Globus pallidus (tissue), 1 donor: ENCODE results near the gene CYP2A6.
"Not testable (repeated sequence)": the region's sequence is repeated elsewhere in the genome, so short reads cannot be mapped to it uniquely, and the experiment has no call there.

Source experiments
- DNase-seq: peaks from one replicate; pipeline ENCODE4 v3.0.0-alpha.2; 2015; ENCODE audit warnings: low spot score

The CYP2A6 gene

DNA sequence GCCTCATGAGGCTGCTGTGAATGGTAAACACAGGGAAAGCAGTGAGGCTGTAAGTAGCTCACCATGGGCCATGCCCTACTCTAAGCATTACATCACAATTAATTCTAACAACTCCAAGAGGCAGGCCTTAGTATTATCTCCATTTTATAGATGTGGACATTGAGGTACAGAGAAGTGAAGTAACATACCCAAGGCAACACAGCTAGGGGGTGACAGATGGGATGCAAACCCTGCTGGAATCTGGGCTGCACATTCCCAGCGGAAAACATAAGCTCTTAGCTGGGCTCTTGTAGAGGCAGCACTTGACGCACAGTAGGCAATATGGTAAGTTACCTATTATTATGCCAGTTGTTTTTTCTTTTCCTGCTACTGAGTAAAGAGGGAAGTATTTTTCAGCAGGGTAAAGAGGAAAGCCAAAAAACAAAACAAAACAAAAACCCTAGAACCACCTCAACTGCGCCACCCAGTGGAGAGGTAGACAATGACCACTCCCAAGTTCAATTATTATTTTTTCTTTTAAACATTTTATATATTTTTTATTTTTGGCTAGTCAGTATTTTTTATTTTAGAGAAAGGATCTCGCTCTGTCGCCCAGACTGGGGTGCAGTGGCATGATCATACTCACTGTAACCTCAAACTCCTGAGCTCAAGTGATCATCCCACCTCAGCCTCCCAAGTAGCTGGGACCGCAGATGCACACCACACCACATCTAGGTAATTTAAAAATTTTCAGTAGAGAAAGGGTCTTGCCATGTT, 30.6 kb downstream of the CYP2A6 start:
- DNase-seq: not testable (repeated sequence)

DNA sequence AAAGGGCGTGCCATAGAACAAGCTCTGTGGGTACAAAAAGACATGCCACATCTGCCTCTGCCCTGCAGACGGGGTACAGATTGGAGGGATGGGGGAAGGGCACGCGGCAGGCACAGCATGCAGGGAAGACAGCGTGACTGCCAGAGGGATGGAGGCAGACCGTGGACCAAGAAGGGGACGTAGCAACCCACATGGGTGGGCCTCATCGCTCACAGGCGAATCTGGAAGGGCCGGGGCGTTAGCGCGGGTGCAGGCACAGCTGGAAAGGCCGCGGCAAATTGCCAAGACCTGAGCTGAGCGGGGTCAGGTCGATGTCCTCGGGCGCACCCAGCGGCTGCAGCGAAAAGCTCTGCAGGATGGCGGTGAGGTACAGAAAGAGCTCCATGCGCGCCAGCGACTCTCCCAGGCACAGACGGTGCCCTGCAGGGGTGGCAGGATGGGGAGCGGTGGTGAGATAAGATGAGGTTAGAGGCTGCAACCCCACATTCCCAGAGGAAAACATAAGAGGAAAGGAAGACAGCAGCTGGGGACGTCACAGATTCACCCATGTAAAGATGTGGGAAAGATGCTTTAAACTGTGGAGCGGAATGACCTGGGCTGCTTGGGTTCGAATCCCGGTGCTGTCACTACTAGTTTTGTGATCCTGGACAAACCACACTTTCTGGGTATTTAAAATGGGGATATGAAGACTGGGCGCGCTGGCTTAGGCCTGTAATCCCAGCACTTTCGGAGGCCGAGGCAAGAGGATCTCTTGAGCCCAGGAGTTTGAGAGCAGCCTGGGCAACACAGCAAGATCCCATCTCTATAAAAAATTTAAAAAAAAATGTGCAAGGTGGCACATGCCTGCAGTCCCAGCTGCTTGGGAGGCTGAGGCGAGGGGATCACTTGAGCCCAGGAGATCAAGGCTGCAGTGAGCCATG, 31.5 kb downstream of the CYP2A6 start:
- peak; percentile 58 for DNase-seq

DNA sequence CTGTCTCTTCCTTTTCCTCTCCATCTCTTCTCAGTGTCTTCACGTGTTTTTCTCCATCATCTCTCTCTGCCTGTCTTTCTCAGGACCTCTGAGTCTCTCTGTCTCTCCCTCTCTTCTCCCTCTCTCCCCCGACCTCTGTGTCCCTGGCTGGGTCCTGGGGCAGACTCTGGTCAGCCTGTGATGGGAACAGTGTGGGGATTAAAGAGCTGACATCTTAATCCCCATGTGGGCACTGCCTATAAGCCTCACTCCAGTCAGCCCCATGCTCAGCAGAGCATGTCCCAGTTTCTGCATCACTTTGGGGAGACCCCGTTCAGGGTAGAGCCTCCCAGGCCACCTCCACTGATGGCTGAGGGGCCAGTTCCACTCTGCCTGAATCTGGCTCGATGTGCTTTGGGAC, 35.0 kb downstream of the CYP2A6 start:
- no peak for DNase-seq

- no peak for DNase-seq
Observed at GRCh38 chr19:40813182-40813581, 37.1 kb downstream of the CYP2A6 start.

- DNase-seq: not testable (repeated sequence)
Observed at GRCh38 chr19:40812571-40812970, 37.7 kb downstream of the CYP2A6 start.

GRCh38 chr19:40811478-40812341, 38.5 kb downstream of the CYP2A6 start:
- no peak for DNase-seq

DNA sequence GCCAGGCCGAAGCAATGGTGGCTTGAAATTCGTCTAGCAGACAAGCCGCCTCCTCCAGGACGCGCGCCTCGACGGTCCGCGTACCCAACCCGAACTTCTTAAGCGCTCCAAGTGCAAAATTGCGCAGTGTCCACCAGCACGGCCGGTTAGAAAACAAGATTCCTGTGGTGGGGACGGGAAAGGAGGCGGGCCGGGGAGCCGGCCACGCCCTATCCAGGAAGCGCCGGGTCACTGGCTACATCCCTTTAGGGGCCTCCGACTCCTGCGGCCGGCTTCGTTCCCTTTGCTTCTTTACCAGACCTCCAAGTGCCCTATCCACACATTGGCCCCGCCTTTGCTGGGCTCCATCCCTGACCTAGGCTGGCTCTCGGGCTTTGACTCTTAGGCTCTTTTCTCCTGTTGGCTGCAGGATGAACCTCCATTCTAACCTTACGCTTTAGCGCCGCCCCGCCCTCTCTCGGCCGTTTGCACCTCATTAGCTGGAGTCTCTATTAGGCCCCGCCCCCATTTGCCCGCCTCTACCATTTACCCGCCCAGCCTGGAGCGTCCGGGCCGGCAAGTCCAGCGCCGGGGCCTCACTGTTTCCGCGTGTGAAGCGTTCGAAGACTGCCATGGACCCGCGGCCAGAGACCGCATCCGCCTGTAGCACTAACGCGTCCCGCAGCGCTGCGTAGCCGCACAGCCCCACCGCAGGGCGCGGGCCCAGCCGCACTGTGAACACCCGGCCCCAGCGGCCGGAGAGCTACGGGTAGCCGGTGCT, 39.4 kb downstream of the CYP2A6 start:
- peak; percentile 77 for DNase-seq

DNA sequence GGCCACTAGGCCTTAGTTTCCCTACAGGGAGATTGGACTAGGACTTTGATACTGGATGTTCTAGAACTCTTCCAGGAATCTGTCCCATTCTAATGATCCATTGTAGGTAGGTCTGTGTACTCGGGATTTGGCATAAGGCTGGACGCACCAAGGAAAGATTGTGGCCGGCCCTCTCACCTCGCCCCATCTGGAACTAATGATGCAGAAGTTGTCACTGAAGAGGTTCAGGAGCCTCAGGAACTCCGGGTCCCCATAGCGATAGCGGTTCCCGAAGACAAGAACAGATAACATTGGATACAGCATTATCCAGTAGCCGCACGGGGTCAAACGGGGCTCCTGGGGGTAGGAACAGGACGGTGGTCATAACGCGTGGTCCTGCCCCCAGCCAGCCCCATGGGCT, 40.1 kb downstream of the CYP2A6 start:
- no peak for DNase-seq

DNA sequence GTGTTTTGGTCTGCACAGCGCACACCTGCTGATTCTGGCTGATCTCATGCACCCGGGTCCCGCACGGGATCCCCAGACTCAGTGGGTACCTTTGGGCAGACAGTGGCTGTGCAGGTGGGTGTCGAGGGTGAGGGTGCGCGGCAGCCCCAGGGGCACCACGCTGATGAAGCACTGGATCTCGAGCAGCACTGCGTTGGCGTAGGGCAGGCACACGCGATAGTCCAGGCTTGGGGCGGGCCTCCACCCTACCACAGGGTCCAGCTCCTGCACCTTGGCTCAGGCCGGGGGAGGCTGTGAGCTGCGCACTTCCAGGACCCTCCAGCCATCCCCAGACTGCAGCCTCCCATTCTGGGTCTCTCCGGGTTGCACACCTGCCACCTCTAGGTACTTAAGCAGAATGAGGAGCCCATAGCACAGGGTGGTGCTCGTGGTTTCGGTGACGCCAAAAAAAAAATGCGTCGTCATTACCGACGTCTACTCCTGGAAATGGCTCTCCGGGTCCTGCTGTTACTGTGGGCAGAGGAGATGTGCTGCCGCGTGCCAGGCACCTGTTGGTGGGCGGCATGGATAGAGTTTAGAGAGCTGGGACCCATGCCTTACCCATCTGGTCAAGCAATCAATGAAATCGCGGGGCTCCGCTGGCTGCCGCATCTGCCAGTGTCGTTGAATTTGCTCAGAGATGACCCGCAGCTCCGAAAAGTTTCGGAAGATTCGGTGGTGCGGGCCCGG, 40.7 kb downstream of the CYP2A6 start:
- no peak for DNase-seq

DNA sequence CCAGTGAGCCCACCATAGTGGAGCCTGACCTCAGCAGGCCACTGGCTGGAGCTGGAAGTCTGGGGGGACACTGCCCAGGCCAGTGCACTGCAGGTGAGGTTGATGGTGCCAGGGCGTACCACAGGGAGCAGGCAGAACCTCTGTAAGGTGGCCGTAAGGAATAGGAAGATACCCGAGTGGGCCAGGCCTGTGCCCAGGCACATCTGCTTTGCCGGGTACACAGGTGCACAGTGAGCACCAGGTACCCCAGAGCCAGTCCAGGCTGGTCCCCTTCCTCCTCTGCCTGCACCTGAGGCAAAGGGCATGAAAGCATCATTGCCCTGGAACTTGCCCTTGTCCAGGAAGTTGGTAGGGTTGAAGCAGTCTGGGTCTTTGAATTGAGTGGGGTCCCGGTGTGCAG, 41.8 kb downstream of the CYP2A6 start:
- DNase-seq: no peak

- DNase-seq: no peak
Observed at GRCh38 chr19:40808021-40808325, 42.3 kb downstream of the CYP2A6 start.

DNA sequence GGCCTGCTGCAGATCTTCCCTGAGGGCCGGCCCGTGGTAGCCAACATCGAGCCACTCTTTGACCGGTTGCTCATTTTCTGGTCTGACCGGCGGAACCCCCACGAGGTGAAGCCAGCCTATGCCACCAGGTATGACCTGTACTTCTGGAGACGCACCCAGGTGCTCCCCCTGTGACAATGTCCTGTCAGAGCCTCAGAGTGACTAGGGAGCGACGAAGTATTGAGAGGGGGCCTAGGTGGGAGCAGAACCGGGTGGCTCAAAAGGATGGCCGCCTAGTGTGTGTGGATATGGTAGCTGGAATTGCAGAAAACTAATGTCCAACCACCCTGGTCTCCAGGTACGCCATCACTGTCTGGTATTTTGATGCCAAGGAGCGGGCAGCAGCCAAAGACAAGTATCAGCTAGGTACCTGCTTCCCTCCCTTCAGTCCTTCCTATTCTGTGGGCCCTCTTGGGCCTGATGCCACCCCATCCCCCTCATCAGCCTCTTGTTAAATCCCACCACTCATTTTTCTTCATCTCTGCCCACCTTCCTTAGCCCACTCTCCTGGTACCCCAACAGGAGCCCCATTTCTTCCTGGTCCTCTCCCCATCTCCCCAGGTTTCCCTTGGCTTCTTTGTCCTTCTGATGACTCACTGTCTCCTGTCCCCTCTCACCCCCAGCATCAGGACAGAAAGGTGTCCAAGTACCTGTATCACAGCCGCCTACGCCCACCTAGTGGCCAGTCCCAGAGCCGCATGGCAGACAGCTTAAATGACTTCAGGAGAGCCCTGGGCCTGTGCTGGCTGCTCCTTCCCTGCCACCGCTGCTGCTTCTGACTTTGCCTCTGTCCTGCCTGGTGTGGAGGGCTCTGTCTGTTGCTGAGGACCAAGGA, 42.9 kb downstream of the CYP2A6 start:
- no peak for DNase-seq

GRCh38 chr19:40806423-40807146, 43.7 kb downstream of the CYP2A6 start:
- DNase-seq: peak; percentile 97

- no peak for DNase-seq
Observed at GRCh38 chr19:40805258-40805868, 44.9 kb downstream of the CYP2A6 start.

GRCh38 chr19:40804783-40805242, 45.4 kb downstream of the CYP2A6 start:
- DNase-seq: no peak

GRCh38 chr19:40803857-40804782, 46.1 kb downstream of the CYP2A6 start:
- DNase-seq: no peak

DNA sequence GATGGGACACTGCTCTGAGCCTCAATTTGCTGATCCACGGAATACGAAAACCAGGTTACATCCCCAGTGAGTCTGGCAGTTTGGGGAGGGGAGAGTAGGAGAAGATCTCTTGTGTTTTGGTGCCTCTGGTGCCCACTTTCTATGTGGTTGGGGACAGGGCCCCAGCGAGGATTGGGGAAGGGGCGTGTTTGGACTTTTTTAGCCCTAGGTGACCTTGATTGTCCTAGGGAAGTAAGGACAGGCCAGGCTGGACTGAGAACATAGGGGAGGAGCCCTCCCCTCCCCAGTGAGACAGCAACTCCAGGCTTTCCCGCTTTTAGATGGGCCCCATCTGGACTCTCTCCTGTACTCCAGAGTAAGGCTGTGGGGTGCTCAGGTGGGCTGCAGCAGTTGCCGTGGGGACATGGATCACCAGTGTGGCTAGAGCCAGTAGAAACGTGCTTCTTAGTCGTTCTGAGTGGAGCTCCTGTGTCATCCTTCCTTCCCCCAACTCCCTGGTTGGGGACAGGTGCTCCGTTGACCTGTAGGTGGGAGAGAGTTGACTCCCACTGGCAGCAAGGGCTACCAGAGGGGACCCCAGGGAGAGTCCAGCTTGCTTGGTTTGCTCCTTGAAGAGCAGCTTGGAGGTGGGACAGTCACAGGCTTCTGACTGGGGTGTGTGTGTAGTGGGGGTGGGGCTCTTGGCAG, 46.9 kb downstream of the CYP2A6 start:
- no peak for DNase-seq
